ENCODE data around the gene TRIO. TPM values are rescaled to one million over a fixed set of nuclear protein-coding genes. Genes with fewer than 3 reads are reported as not detected.
"Not testable (repeated sequence)": the region's sequence is repeated elsewhere in the genome, so short reads cannot be mapped to it uniquely, and the experiment has no call there.

Gene TRIO
- total RNA-seq, 3 donors from 2014 or later = 4.6 to 6.6 (median 5.7) TPM

GRCh38 chr5:14374100-14374499 lies 231.0 kb downstream of the TRIO start:
- H3K36me3 Mint-ChIP-seq (ENCODE audit: insufficient read depth) = no peaks in the 10 kb centered on the region

GRCh38 chr5:14376789-14377188 lies 233.6 kb downstream of the TRIO start:
- DNase-seq (no peak), ATAC-seq (no peak)
- no peaks in the 10 kb centered on the region for H3K4me1 Mint-ChIP-seq (ENCODE audit: low read depth)
- no peaks in the 10 kb centered on the region for H3K36me3 Mint-ChIP-seq (ENCODE audit: insufficient read depth)
- no peaks in the 10 kb centered on the region for H3K9me3 Mint-ChIP-seq
- peaks cover 5% of the 10 kb centered on the region for H3K27me3 Mint-ChIP-seq (ENCODE audit: low read depth)
- H3K4me3 Mint-ChIP-seq = no peak overlapping the region

More at GRCh38 chr5:14374100-14374499, 231.0 kb downstream of the TRIO start:
- H3K27me3 Mint-ChIP-seq (ENCODE audit: low read depth) = no peaks in the 10 kb centered on the region
- H3K9me3 Mint-ChIP-seq = no peaks in the 10 kb centered on the region
- DNase-seq (no peak), ATAC-seq (no peak)
- H3K4me3 Mint-ChIP-seq = no peak overlapping the region
- peaks cover 3% of the 10 kb centered on the region for H3K4me1 Mint-ChIP-seq (ENCODE audit: low read depth)

GRCh38 chr5:14379739-14380497 lies 236.8 kb downstream of the TRIO start:
- no peak for ATAC-seq
- Mint-ChIP-seq H3K4me3 (no peak overlapping the region), H3K27me3 (ENCODE audit: low read depth) (peaks cover 9% of the 10 kb centered on the region), H3K9me3 (no peaks in the 10 kb centered on the region), H3K4me1 (ENCODE audit: low read depth) (no peaks in the 10 kb centered on the region), H3K36me3 (ENCODE audit: insufficient read depth) (no peaks in the 10 kb centered on the region)
- DNase-seq = no peak

GRCh38 chr5:14380712-14381111 lies 237.6 kb downstream of the TRIO start:
- Mint-ChIP-seq H3K9me3 (no peaks in the 10 kb centered on the region), H3K4me1 (ENCODE audit: low read depth) (no peaks in the 10 kb centered on the region), H3K27me3 (ENCODE audit: low read depth) (peaks cover 9% of the 10 kb centered on the region), H3K36me3 (ENCODE audit: insufficient read depth) (no peaks in the 10 kb centered on the region), H3K4me3 (no peak overlapping the region)
- no peak for DNase-seq
- ATAC-seq = no peak

- Mint-ChIP-seq H3K27me3 (ENCODE audit: low read depth) (peaks cover 9% of the 10 kb centered on the region), H3K4me3 (no peak overlapping the region), H3K9me3 (no peaks in the 10 kb centered on the region), H3K4me1 (ENCODE audit: low read depth) (no peaks in the 10 kb centered on the region), H3K36me3 (ENCODE audit: insufficient read depth) (no peaks in the 10 kb centered on the region)
- ATAC-seq (no peak), DNase-seq (no peak)
Observed at GRCh38 chr5:14382640-14383039, 239.5 kb downstream of the TRIO start.

GRCh38 chr5:14383923-14384322 lies 240.8 kb downstream of the TRIO start:
- H3K9me3 Mint-ChIP-seq = no peaks in the 10 kb centered on the region

GRCh38 chr5:14385019-14385418 lies 241.9 kb downstream of the TRIO start:
- Mint-ChIP-seq H3K9me3 (no peaks in the 10 kb centered on the region), H3K4me1 (ENCODE audit: low read depth) (no peaks in the 10 kb centered on the region), H3K27me3 (ENCODE audit: low read depth) (peaks cover 9% of the 10 kb centered on the region), H3K4me3 (no peak overlapping the region), H3K36me3 (ENCODE audit: insufficient read depth) (no peaks in the 10 kb centered on the region)
- DNase-seq (no peak), ATAC-seq (peak in 1 of 2 donors; percentile 37)

More at GRCh38 chr5:14383923-14384322, 240.8 kb downstream of the TRIO start:
- Mint-ChIP-seq H3K4me1 (ENCODE audit: low read depth) (no peaks in the 10 kb centered on the region), H3K4me3 (no peak overlapping the region), H3K36me3 (ENCODE audit: insufficient read depth) (no peaks in the 10 kb centered on the region), H3K27me3 (ENCODE audit: low read depth) (peaks cover 9% of the 10 kb centered on the region)
- DNase-seq (no peak), ATAC-seq (no peak)

GRCh38 chr5:14386884-14387624 lies 243.9 kb downstream of the TRIO start:
- H3K4me3 Mint-ChIP-seq = no peak overlapping the region
- ATAC-seq = no peak
- no peak for DNase-seq
- H3K36me3 Mint-ChIP-seq (ENCODE audit: insufficient read depth) = no peaks in the 10 kb centered on the region
- H3K4me1 Mint-ChIP-seq (ENCODE audit: low read depth) = no peaks in the 10 kb centered on the region
- H3K27me3 Mint-ChIP-seq (ENCODE audit: low read depth) = peaks cover 10% of the 10 kb centered on the region
- no peaks in the 10 kb centered on the region for H3K9me3 Mint-ChIP-seq

GRCh38 chr5:14388741-14389140 lies 245.6 kb downstream of the TRIO start:
- peaks cover 10% of the 10 kb centered on the region for H3K27me3 Mint-ChIP-seq (ENCODE audit: low read depth)

GRCh38 chr5:14392552-14392951 lies 249.4 kb downstream of the TRIO start:
- H3K9me3 Mint-ChIP-seq; H3K36me3 Mint-ChIP-seq (ENCODE audit: insufficient read depth); ATAC-seq; H3K27me3 Mint-ChIP-seq (ENCODE audit: low read depth); H3K4me1 Mint-ChIP-seq (ENCODE audit: low read depth); DNase-seq; H3K4me3 Mint-ChIP-seq: not testable (repeated sequence)

More at GRCh38 chr5:14388741-14389140, 245.6 kb downstream of the TRIO start:
- DNase-seq (no peak), ATAC-seq (no peak)
- Mint-ChIP-seq H3K4me3 (no peak overlapping the region), H3K36me3 (ENCODE audit: insufficient read depth) (no peaks in the 10 kb centered on the region), H3K9me3 (no peaks in the 10 kb centered on the region), H3K4me1 (ENCODE audit: low read depth) (no peaks in the 10 kb centered on the region)

- ATAC-seq = no peak
- H3K4me1 Mint-ChIP-seq (ENCODE audit: low read depth) = no peaks in the 10 kb centered on the region
Observed at GRCh38 chr5:14394365-14394764, 251.2 kb downstream of the TRIO start.

GRCh38 chr5:14395411-14395810 lies 252.3 kb downstream of the TRIO start:
- Mint-ChIP-seq H3K36me3 (ENCODE audit: insufficient read depth) (no peaks in the 10 kb centered on the region), H3K9me3 (no peaks in the 10 kb centered on the region), H3K27me3 (ENCODE audit: low read depth) (peaks cover 4% of the 10 kb centered on the region), H3K4me1 (ENCODE audit: low read depth) (peaks cover 2% of the 10 kb centered on the region), H3K4me3 (no peak overlapping the region)
- ATAC-seq (no peak), DNase-seq (no peak)

More at GRCh38 chr5:14394365-14394764, 251.2 kb downstream of the TRIO start:
- no peak overlapping the region for H3K4me3 Mint-ChIP-seq
- no peaks in the 10 kb centered on the region for H3K36me3 Mint-ChIP-seq (ENCODE audit: insufficient read depth)
- no peaks in the 10 kb centered on the region for H3K9me3 Mint-ChIP-seq
- H3K27me3 Mint-ChIP-seq (ENCODE audit: low read depth) = peaks cover 5% of the 10 kb centered on the region
- no peak for DNase-seq

GRCh38 chr5:14396066-14396465 lies 252.9 kb downstream of the TRIO start:
- Mint-ChIP-seq H3K4me3 (no peak overlapping the region), H3K4me1 (ENCODE audit: low read depth) (peaks cover 5% of the 10 kb centered on the region), H3K9me3 (no peaks in the 10 kb centered on the region), H3K27me3 (ENCODE audit: low read depth) (peaks cover 2% of the 10 kb centered on the region), H3K36me3 (ENCODE audit: insufficient read depth) (no peaks in the 10 kb centered on the region)
- ATAC-seq (no peak), DNase-seq (no peak)

GRCh38 chr5:14396737-14397136 lies 253.6 kb downstream of the TRIO start:
- DNase-seq = no peak
- Mint-ChIP-seq H3K36me3 (ENCODE audit: insufficient read depth) (no peaks in the 10 kb centered on the region), H3K4me3 (no peak overlapping the region), H3K4me1 (ENCODE audit: low read depth) (peaks cover 5% of the 10 kb centered on the region), H3K27me3 (ENCODE audit: low read depth) (peaks cover 2% of the 10 kb centered on the region), H3K9me3 (no peaks in the 10 kb centered on the region)
- no peak for ATAC-seq

- no peak for DNase-seq
- H3K4me1 Mint-ChIP-seq (ENCODE audit: low read depth) = peaks cover 5% of the 10 kb centered on the region
- H3K4me3 Mint-ChIP-seq = no peak overlapping the region
- no peaks in the 10 kb centered on the region for H3K36me3 Mint-ChIP-seq (ENCODE audit: insufficient read depth)
- H3K9me3 Mint-ChIP-seq = peaks cover 3% of the 10 kb centered on the region
- no peak for ATAC-seq
- H3K27me3 Mint-ChIP-seq (ENCODE audit: low read depth) = peaks cover 2% of the 10 kb centered on the region
Observed at GRCh38 chr5:14397717-14398116, 254.6 kb downstream of the TRIO start.

All from activated T-cell treated with anti-CD3 and anti-CD28 coated beads, Interleukin-2, amount 50 U/mL, for 4 hours (primary cell).